Measurements from ENCODE around the gene CD163.
"Not testable (repeated sequence)": the region's sequence is repeated elsewhere in the genome, so short reads cannot be mapped to it uniquely, and the experiment has no call there.

The CD163 gene

GRCh38 chr12:7451756-7452155, 51.8 kb downstream of the CD163 start:
- in situ Hi-C loops (cut with HindIII; ENCODE audit: low sequenced_read_pairs), result no loop called here

- in situ Hi-C loops (cut with HindIII; ENCODE audit: low sequenced_read_pairs), result no loop called here
Measured at GRCh38 chr12:7450667-7451066, 52.9 kb downstream of the CD163 start.

GRCh38 chr12:7448099-7448498, 55.5 kb downstream of the CD163 start:
- in situ Hi-C loops (cut with HindIII; ENCODE audit: low sequenced_read_pairs), result no loop called here

- in situ Hi-C loops (cut with HindIII; ENCODE audit: low sequenced_read_pairs), result no loop called here
Measured at GRCh38 chr12:7444537-7444936, 59.0 kb downstream of the CD163 start.

GRCh38 chr12:7444076-7444475, 59.5 kb downstream of the CD163 start, which contains the start of gene CD163L1:
CD163L1 (minus strand) TSS chr12:7444153; CDS start chr12:7444127, 26 bp downstream.
- in situ Hi-C loops (cut with HindIII; ENCODE audit: low sequenced_read_pairs), result no loop called here

GRCh38 chr12:7441216-7441615, 62.4 kb downstream of the CD163 start:
- in situ Hi-C loops (cut with HindIII; ENCODE audit: low sequenced_read_pairs), result no loop called here

- in situ Hi-C loops (cut with HindIII; ENCODE audit: low sequenced_read_pairs), result no loop called here
Measured at GRCh38 chr12:7439579-7440505, 63.7 kb downstream of the CD163 start.

GRCh38 chr12:7438291-7438995, 65.1 kb downstream of the CD163 start:
- in situ Hi-C loops (cut with HindIII; ENCODE audit: low sequenced_read_pairs), result not testable (repeated sequence)

GRCh38 chr12:7437494-7437893, 66.1 kb downstream of the CD163 start:
- in situ Hi-C loops (cut with HindIII; ENCODE audit: low sequenced_read_pairs), result not testable (repeated sequence)

GRCh38 chr12:7434670-7435069, 68.9 kb downstream of the CD163 start:
- in situ Hi-C loops (cut with HindIII; ENCODE audit: low sequenced_read_pairs), result no loop called here

GRCh38 chr12:7433276-7433822, 70.2 kb downstream of the CD163 start:
- in situ Hi-C loops (cut with HindIII; ENCODE audit: low sequenced_read_pairs), result no loop called here

GRCh38 chr12:7431993-7432685, 71.4 kb downstream of the CD163 start:
- in situ Hi-C loops (cut with HindIII; ENCODE audit: low sequenced_read_pairs), result no loop called here

All from DLD1 (cell line).